ENCODE data around the gene SPNS3. TPM values are rescaled to one million over a fixed set of nuclear protein-coding genes. Genes with fewer than 3 reads are reported as not detected.

SPNS3 gene
- total and polyA plus RNA-seq, 2 of the 4 experiments (the other 2 are of a cell fraction) = 0.18 TPM; not detected in 1

GRCh38 chr17:4502466-4503154 is 68.9 kb downstream of the SPNS3 start:
- peaks cover 59% of the 10 kb centered on the region for H3K27me3 ChIP-seq (ENCODE audit: control insufficient read depth, insufficient read depth, low read length)
- dilution Hi-C loops (cut with HindIII; ENCODE audit: low sequenced_read_pairs, unreplicated experiment) = no loop called here
- CTCF ChIA-PET = no interaction called here

More at GRCh38 chr17:4502466-4503154, 68.9 kb downstream of the SPNS3 start:
- H3K23ac ChIP-seq (ENCODE audit: low read depth, low read length) = no peak overlapping the region
- no peaks in the 10 kb centered on the region for H3K36me3 ChIP-seq (ENCODE audit: control insufficient read depth, insufficient read depth, low read length)
- no peak overlapping the region for H3K18ac ChIP-seq (ENCODE audit: low read depth, low read length)
- H2AFZ ChIP-seq (replicated peaks; ENCODE audit: low read length, poor library complexity) = no peak overlapping the region
- no peak overlapping the region for H3K56ac ChIP-seq (ENCODE audit: extremely low read depth, insufficient read depth, low read length)
- no peak overlapping the region for H3K4ac ChIP-seq (ENCODE audit: low read depth, low read length)
- POLR2A ChIA-PET (ENCODE audit: unreplicated experiment) = no interaction called here
- H3K79me1 ChIP-seq (ENCODE audit: low read depth in 1 of 2, low read length in 2 of 2) = no peaks in the 10 kb centered on the region
- in situ Hi-C loops (cut with MboI; ENCODE audit: low sequenced_read_pairs) = no loop called here
- H3K9ac ChIP-seq (ENCODE audit: low read depth, low read length) = no peak overlapping the region
- H2BK15ac ChIP-seq (ENCODE audit: low read depth, low read length) = no peak overlapping the region
- H2BK20ac ChIP-seq (ENCODE audit: low read depth, low read length) = no peak overlapping the region
- H3K9me3 ChIP-seq (ENCODE audit: control insufficient read depth, insufficient read depth, low read length) = no peaks in the 10 kb centered on the region
- H4K8ac ChIP-seq (ENCODE audit: low read depth in 2 of 2, low read length in 2 of 2) = no peak overlapping the region
- no peak overlapping the region for H4K91ac ChIP-seq (ENCODE audit: insufficient read depth, low read depth, low read length)
- no peak overlapping the region for H2BK120ac ChIP-seq (ENCODE audit: low read depth, low read length)
- no TSS peak for BruUV-seq (replicated peaks)
- no peak for ATAC-seq (ENCODE audit: low read depth)
- 54% methylated on average over 7 of the region's 18 CpGs; no CpG with 5 or more reads in 1 of the 2 experiments for WGBS, 2 experiments (ENCODE audit: extremely low coverage in 2 of 2, insufficient read length in 1 of 2)
- no peak overlapping the region for H3K14ac ChIP-seq (replicated peaks; ENCODE audit: low read depth, low read length)
- H3K27ac ChIP-seq (ENCODE audit: insufficient read depth, low read length) = no peak overlapping the region
- TF ChIP-seq MXI1 (IDR thresholded peaks at IDR 0.05; ENCODE audit: borderline replicate concordance, low read depth, low read length) (no peak), RCOR1 (IDR thresholded peaks at IDR 0.05; ENCODE audit: insufficient replicate concordance, low read length) (no peak), CHD1 (IDR thresholded peaks at IDR 0.05; ENCODE audit: low read depth, low read length) (no peak), POLR2A (IDR thresholded peaks at IDR 0.05; ENCODE audit: low read depth, low read length) (no peak), NFE2L2 (IDR thresholded peaks at IDR 0.05; ENCODE audit: low read depth, low read length) (no peak), RFX5 (IDR thresholded peaks at IDR 0.05; ENCODE audit: low read depth, low read length) (no peak), RAD21 (IDR thresholded peaks at IDR 0.05; ENCODE audit: low read length) (no peak), ELK1 (IDR thresholded peaks at IDR 0.05; ENCODE audit: borderline replicate concordance, low read depth, low read length) (no peak), FOS (IDR thresholded peaks at IDR 0.05; ENCODE audit: low read depth, low read length) (no peak), MAZ (IDR thresholded peaks at IDR 0.05; ENCODE audit: borderline replicate concordance, low read depth, low read length) (no peak), CEBPB (IDR thresholded peaks at IDR 0.05; ENCODE audit: low read depth, low read length) (no peak), MAFK (IDR thresholded peaks at IDR 0.05; ENCODE audit: low read depth, low read length) (no peak), USF2 (IDR thresholded peaks at IDR 0.05; ENCODE audit: low read depth, low read length) (no peak), CTCF (conservative IDR thresholded peaks at IDR 0.05; ENCODE audit: low read depth, low read length) (no peak)
- H3K4me3 ChIP-seq (ENCODE audit: insufficient read depth, low read depth, low read length) = no peak overlapping the region
- no peaks in the 10 kb centered on the region for H3K4me1 ChIP-seq (ENCODE audit: control insufficient read depth, insufficient read depth, low read length)
- H2BK5ac ChIP-seq (ENCODE audit: low read depth, low read length, poor library complexity, severe bottlenecking) = no peak overlapping the region
- no peak overlapping the region for H2AK9ac ChIP-seq (replicated peaks; ENCODE audit: low read depth, low read length, poor library complexity)
- intact Hi-C loops (cut with micrococcal nuclease) = no loop called here
- peaks cover under 1% of the 10 kb centered on the region for H4K20me1 ChIP-seq (ENCODE audit: insufficient read depth, low read length)
- H3K9me1 ChIP-seq (ENCODE audit: insufficient read depth, low read length) = no peaks in the 10 kb centered on the region
- DNase-seq = no peak
- no peak overlapping the region for H2AK5ac ChIP-seq (ENCODE audit: low read depth, low read length)
- no peak overlapping the region for H4K5ac ChIP-seq (ENCODE audit: low read depth, low read length)
- H3K4me2 ChIP-seq (ENCODE audit: low read depth, low read length) = no peak overlapping the region

Data from IMR-90 (cell line).